MCF 10A (cell line): ENCODE measurements around the gene DIP2C. TPM values are rescaled to one million over a fixed set of nuclear protein-coding genes. Genes with fewer than 3 reads are reported as not detected.

Source experiments
- BruUV-seq: library from RNA; stranded (reverse); fragments of 400-500 nt; replicated peaks from 2 replicates; lab custom pipeline; 2021; lab: Mats Ljungman, UMichigan
- CTCF ChIA-PET: fragments of 300-600 bp; sonication (Branson Sonifier 250); formaldehyde crosslinking; extraction: SDS; loops from one replicate; lab custom pipeline; 2021; ENCODE audit warnings: antibody characterized with exemption, inconsistent platforms; lab: Yijun Ruan, JAX
- POLR2A ChIA-PET: fragments of 300-600, 350-650 bp; sonication (Branson Sonifier 250); formaldehyde crosslinking; extraction: SDS; loops from one replicate; lab custom pipeline; 2020; ENCODE audit warnings: antibody characterized with exemption, inconsistent platforms; lab: Yijun Ruan, JAX
- DNase-seq: peaks from one replicate; pipeline ENCODE4 v3.0.0-alpha.2; 2018; ENCODE audit not compliant: unreplicated experiment
- H3K27ac Mint-ChIP-seq: one replicate; pipeline ENCODE4 v1.8.0; 2022; ENCODE audit warnings: mild to moderate bottlenecking, low read depth, mixed read lengths; ENCODE audit not compliant: unreplicated experiment
- H3K27me3 Mint-ChIP-seq: one replicate; pipeline ENCODE4 v1.8.0; 2022; ENCODE audit warnings: mixed read lengths; ENCODE audit not compliant: insufficient read depth, unreplicated experiment
- H3K36me3 Mint-ChIP-seq: one replicate; pipeline ENCODE4 v1.8.0; 2022; ENCODE audit warnings: mild to moderate bottlenecking, moderate library complexity, mixed read lengths; ENCODE audit not compliant: insufficient read depth, unreplicated experiment
- H3K4me1 Mint-ChIP-seq: one replicate; pipeline ENCODE4 v1.8.0; 2022; ENCODE audit warnings: mixed read lengths; ENCODE audit not compliant: insufficient read depth, unreplicated experiment
- H3K4me3 Mint-ChIP-seq: one replicate; pipeline ENCODE4 v1.8.0; 2022; ENCODE audit warnings: mild to moderate bottlenecking, moderate library complexity, mixed read lengths; ENCODE audit not compliant: unreplicated experiment
- H3K9me3 Mint-ChIP-seq: one replicate; pipeline ENCODE4 v1.8.0; 2022; ENCODE audit warnings: mixed read lengths; ENCODE audit not compliant: unreplicated experiment
- intact Hi-C: fragments of 100-400 bp; cut with micrococcal nuclease; formaldehyde crosslinking; loops from 2 replicates; pipeline ENCODE4 v1.14.1; 2022
- total RNA-seq: library from RNA; stranded (reverse); gene quantifications from 2 replicates; pipeline ENCODE4 v1.2.3, GENCODE V29; 2022
- TF ChIP-seq, protein P1 (sequence below): fragments of 200-600 bp; IDR thresholded peaks from one replicate; pipeline ENCODE4 v1.8.0; 2022; ENCODE audit warnings: antibody characterized with exemption, mild to moderate bottlenecking; ENCODE audit not compliant: unreplicated experiment

DIP2C gene
- total RNA-seq, 1 experiment from 2014 or later = 0.37 TPM

DNA sequence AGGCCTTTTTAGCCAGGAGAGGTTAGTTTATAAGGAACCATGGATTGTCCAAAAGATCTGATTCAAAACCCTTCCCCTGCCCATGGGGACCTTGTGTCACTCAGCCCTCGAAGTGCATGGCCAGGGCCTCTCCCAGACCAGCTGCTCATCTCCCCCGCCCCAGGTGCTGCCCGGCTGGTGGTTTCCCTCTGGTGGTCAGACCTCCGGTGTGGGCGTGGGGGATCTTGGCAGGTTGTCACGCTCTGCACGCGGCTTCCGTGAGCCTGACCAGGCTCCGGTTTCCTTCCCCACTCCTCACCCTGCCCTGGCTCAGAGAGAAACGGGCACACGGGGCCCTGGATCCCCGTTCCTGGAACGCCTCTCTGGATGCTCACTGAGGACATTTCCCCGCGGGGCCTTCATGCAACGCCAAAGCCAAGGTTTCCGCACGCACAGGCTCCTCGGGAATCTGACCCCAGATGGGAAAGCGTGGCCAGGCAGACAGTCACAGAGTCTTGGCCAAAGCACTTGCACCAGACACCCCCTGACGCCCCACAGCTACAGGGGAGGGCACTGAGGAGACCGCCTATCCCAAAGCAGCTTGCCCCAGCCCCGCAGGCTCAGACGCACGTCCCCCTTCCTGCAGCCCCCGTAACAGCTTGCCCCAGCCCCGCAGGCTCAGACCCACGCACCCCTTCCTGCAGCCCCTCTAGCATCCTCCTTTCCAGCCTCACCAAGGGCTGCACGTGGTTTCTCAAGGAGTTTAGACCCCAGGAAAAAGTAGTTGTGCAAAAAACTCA lies 7.8 kb upstream of the DIP2C start:
- Mint-ChIP-seq H3K4me1 (peaks cover 5% of the 10 kb centered on the region), H3K36me3 (no peaks in the 10 kb centered on the region), H3K4me3 (no peak overlapping the region), H3K27me3 (peaks cover 62% of the 10 kb centered on the region), H3K27ac (no peak overlapping the region), H3K9me3 (no peaks in the 10 kb centered on the region)
- intact Hi-C loops = no loop called here
- TF ChIP-seq, protein P1, sequence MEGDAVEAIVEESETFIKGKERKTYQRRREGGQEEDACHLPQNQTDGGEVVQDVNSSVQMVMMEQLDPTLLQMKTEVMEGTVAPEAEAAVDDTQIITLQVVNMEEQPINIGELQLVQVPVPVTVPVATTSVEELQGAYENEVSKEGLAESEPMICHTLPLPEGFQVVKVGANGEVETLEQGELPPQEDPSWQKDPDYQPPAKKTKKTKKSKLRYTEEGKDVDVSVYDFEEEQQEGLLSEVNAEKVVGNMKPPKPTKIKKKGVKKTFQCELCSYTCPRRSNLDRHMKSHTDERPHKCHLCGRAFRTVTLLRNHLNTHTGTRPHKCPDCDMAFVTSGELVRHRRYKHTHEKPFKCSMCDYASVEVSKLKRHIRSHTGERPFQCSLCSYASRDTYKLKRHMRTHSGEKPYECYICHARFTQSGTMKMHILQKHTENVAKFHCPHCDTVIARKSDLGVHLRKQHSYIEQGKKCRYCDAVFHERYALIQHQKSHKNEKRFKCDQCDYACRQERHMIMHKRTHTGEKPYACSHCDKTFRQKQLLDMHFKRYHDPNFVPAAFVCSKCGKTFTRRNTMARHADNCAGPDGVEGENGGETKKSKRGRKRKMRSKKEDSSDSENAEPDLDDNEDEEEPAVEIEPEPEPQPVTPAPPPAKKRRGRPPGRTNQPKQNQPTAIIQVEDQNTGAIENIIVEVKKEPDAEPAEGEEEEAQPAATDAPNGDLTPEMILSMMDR = no peak
- BruUV-seq = no TSS peak
- no peak for DNase-seq
- CTCF ChIA-PET = no interaction called here
- POLR2A ChIA-PET = no interaction called here

DNA sequence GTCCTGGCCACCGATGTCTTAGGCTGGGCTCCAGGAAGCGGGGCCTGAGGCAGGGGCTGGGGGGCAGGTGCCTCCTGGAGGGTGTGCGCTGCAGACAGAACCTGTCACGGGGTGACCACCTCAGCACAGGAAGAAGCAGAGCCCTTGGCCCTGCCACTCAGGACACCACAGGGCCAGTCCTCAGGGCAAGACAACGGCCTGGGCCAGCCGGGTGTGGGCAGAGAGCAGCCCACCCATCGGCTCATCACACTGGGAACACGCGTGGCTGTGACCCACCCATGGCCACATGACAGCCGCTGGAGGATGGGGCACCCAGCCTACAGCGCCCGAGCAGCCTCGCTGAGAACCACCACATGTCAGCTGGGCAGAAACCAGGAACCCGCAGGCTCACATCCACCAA lies 5.9 kb upstream of the DIP2C start:
- ChIA-PET CTCF (interaction anchor here (0.6 kb wide), 1 partner anchor 13 kb away, joined by 3 read pairs; no protein-coding TSS in a partner anchor), POLR2A (no interaction called here)
- no TSS peak for BruUV-seq
- Mint-ChIP-seq H3K36me3 (no peaks in the 10 kb centered on the region), H3K4me1 (peaks cover 5% of the 10 kb centered on the region), H3K4me3 (no peak overlapping the region), H3K9me3 (peaks cover 7% of the 10 kb centered on the region), H3K27ac (no peak overlapping the region), H3K27me3 (peaks cover 44% of the 10 kb centered on the region)
- TF ChIP-seq, protein P1 = no peak
- intact Hi-C loops = no loop called here
- DNase-seq = no peak

- intact Hi-C loops = no loop called here
- Mint-ChIP-seq H3K4me1 (peaks cover 5% of the 10 kb centered on the region), H3K27me3 (peaks cover 25% of the 10 kb centered on the region), H3K27ac (no peak overlapping the region), H3K9me3 (peaks cover 9% of the 10 kb centered on the region), H3K4me3 (no peak overlapping the region), H3K36me3 (no peaks in the 10 kb centered on the region)
- DNase-seq = peak; percentile 22
- TF ChIP-seq, protein P1 = no peak
- BruUV-seq = no TSS peak
- POLR2A ChIA-PET = interaction anchor here (0.6 kb wide), 1 partner anchor 188 kb away, joined by 3 read pairs; no protein-coding TSS in a partner anchor
- CTCF ChIA-PET = interaction anchor here (0.6 kb wide), 1 partner anchor 1888 kb away, joined by 3 read pairs; no protein-coding TSS in a partner anchor
These were observed 4.0 kb upstream of the DIP2C start for GRCh38 chr10:693506-693905.

- POLR2A ChIA-PET = interaction anchor here (0.6 kb wide), 2 partner anchors 187 to 1434 kb away, joined by 3 read pairs; no protein-coding TSS in a partner anchor
- CTCF ChIA-PET = no interaction called here
- TF ChIP-seq, protein P1 = no peak
- H3K36me3 Mint-ChIP-seq = no peaks in the 10 kb centered on the region
- intact Hi-C loops = no loop called here
- peaks cover 5% of the 10 kb centered on the region for H3K4me1 Mint-ChIP-seq
- H3K9me3 Mint-ChIP-seq = peaks cover 9% of the 10 kb centered on the region
- H3K27me3 Mint-ChIP-seq = peaks cover 18% of the 10 kb centered on the region
- no peak for DNase-seq
- no peak overlapping the region for H3K27ac Mint-ChIP-seq
- BruUV-seq = no TSS peak
- no peak overlapping the region for H3K4me3 Mint-ChIP-seq
These were observed 3.3 kb upstream of the DIP2C start for GRCh38 chr10:692682-693351.
